HG02610 (cell line): ENCODE results near the gene SLC16A4.

Experiments
- ATAC-seq: cut with Tn5 transposase; IDR thresholded peaks from one replicate; pipeline ENCODE4 v1.9.1; 2021; ENCODE audit warnings: mild to moderate bottlenecking, moderate library complexity; ENCODE audit not compliant: unreplicated experiment

Gene SLC16A4

GRCh38 chr1:110335265-110335664 lies 55.6 kb downstream of the SLC16A4 start:
- ATAC-seq = no peak

GRCh38 chr1:110328700-110329099 lies 62.1 kb downstream of the SLC16A4 start:
- ATAC-seq = no peak

DNA sequence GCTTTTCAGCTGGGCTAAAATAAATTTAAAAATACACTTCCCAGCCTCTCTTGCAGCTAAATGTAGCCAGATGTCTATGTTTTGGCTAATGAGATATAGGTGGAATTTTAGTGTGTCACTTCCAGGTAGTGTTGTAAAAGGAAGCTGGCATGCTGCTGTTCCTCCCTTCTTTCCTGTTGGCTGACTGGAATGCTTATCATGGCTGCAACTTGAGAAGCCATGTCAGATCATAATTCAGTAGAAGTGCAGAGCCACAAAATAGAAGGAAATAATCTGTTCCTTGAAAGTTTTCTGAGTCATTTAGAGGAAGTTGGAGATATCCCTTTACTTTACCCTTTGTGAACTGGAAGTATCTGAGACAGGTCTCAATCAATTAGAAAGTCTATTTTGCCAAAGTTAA lies 62.6 kb downstream of the SLC16A4 start:
- ATAC-seq = no peak

GRCh38 chr1:110326826-110327225 lies 64.0 kb downstream of the SLC16A4 start:
- ATAC-seq = no peak

- no peak for ATAC-seq
Measured at GRCh38 chr1:110324667-110325066, 66.2 kb downstream of the SLC16A4 start.

GRCh38 chr1:110321846-110322245 lies 69.0 kb downstream of the SLC16A4 start:
- ATAC-seq = no peak

GRCh38 chr1:110321045-110321444 lies 69.8 kb downstream of the SLC16A4 start:
- no peak for ATAC-seq

GRCh38 chr1:110320168-110320518 lies 70.7 kb downstream of the SLC16A4 start:
- no peak for ATAC-seq

- ATAC-seq = no peak
Measured at GRCh38 chr1:110319332-110320167, 71.3 kb downstream of the SLC16A4 start.

DNA sequence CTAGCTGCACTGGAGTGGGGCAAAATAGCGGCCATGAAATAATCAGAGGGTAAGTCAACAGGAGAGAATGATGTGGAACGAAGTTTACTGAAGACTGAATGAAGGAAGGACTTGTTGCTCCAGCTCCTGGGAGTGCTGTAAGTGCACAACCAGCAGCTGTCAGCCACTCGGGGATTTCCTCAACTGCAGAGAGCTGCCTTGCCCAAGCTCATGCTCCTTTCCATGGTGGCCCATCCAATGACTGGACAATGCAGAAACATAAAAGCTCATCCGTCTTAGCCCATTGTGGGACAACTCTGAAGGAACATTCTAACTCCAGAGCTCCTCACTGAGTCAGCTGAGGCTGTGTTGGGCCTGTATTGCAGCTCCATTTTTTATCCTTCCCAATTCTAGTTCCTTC lies 72.8 kb downstream of the SLC16A4 start:
- ATAC-seq = no peak

DNA sequence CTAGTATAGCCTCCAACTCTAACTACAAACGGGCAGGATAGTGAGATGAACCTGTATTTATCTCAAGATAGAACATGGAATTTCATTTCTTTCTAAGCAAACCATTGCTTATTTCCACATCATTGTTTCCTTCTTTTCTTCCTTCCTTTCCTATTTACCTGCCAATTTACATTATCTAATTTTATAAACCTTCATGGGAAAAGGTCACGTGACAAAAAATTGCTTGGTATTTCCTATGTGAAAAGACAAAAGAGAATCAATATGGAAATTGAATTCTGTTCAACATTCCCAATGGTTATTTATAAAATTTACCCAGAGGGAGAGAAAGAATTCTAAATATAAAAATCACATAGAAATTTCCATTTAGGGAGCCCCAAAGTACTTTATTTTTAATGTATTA lies 74.1 kb downstream of the SLC16A4 start:
- no peak for ATAC-seq
